MM.1S (cell line): ENCODE data around the gene ERF.

Source experiments
- DNase-seq: peaks from one replicate; pipeline ENCODE4 v3.0.0-alpha.2; 2015
- H2AFZ ChIP-seq: fragments of 300-600 bp; sonication (generic); 2 replicates; pipeline ENCODE4 v1.6.0; 2016; ENCODE audit warnings: antibody characterized with exemption, low read length
- H3F3A ChIP-seq: fragments of 300-600 bp; sonication (generic); 2 replicates; pipeline ENCODE4 v1.6.1; 2016; ENCODE audit warnings: mild to moderate bottlenecking, antibody characterized with exemption, low read length, moderate library complexity, mixed read lengths; ENCODE audit not compliant: insufficient read depth
- H3K27ac ChIP-seq: fragments of 300-600 bp; sonication (generic); 2 replicates; pipeline ENCODE4 v1.5.1; 2016; ENCODE audit warnings: mild to moderate bottlenecking, low read length
- H3K27me3 ChIP-seq: fragments of 300-600 bp; sonication (generic); replicated peaks from 2 replicates; pipeline ENCODE4 v1.6.0; 2016; ENCODE audit warnings: low read length; ENCODE audit not compliant: insufficient read depth
- H3K36me3 ChIP-seq: fragments of 300-600 bp; sonication (generic); replicated peaks from 2 replicates; pipeline ENCODE4 v1.6.1; 2016; ENCODE audit warnings: mild to moderate bottlenecking, low read length, mixed read lengths; ENCODE audit not compliant: insufficient read depth
- H3K4me1 ChIP-seq: fragments of 300-600 bp; sonication (generic); 2 replicates; pipeline ENCODE4 v1.6.1; 2016; ENCODE audit warnings: low read length, mixed read lengths
- H3K4me2 ChIP-seq: fragments of 300-600 bp; sonication (generic); 2 replicates; pipeline ENCODE4 v1.6.0; 2016; ENCODE audit warnings: low read depth, low read length
- H3K4me3 ChIP-seq: fragments of 300-600 bp; sonication (generic); 2 replicates; pipeline ENCODE4 v1.5.1; 2016; ENCODE audit warnings: low read length, mixed read lengths
- H3K79me2 ChIP-seq: fragments of 300-600 bp; sonication (generic); 2 replicates; pipeline ENCODE4 v1.6.1; 2016; ENCODE audit warnings: mixed run types, low read length, mixed read lengths
- H3K9ac ChIP-seq: fragments of 300-600 bp; sonication (generic); 2 replicates; pipeline ENCODE4 v1.6.1; 2016; ENCODE audit warnings: low read length, mixed read lengths
- H3K9me2 ChIP-seq: fragments of 300-600 bp; sonication (generic); replicated peaks from 2 replicates; pipeline ENCODE4 v1.6.1; 2016; ENCODE audit warnings: mild to moderate bottlenecking, low read length, mixed read lengths; ENCODE audit not compliant: insufficient read depth
- H3K9me3 ChIP-seq: fragments of 300-600 bp; sonication (generic); replicated peaks from 2 replicates; pipeline ENCODE4 v1.6.1; 2016; ENCODE audit warnings: mild to moderate bottlenecking, low read length, mixed read lengths; ENCODE audit not compliant: insufficient read depth
- H4K20me1 ChIP-seq: fragments of 300-600 bp; sonication (generic); 2 replicates; pipeline ENCODE4 v1.6.1; 2016; ENCODE audit warnings: mild to moderate bottlenecking, low read length, moderate library complexity, mixed read lengths; ENCODE audit not compliant: insufficient read depth
- CTCF ChIP-seq: fragments of 300-600 bp; sonication (generic); IDR thresholded peaks from 2 replicates; pipeline ENCODE4 v1.5.1; 2016; ENCODE audit warnings: antibody characterized with exemption, low read length, mixed read lengths
- EZH2 ChIP-seq: fragments of 300-600 bp; sonication (generic); optimal IDR thresholded peaks from 2 replicates; pipeline ENCODE3; 2017; ENCODE audit warnings: low read depth, mild to moderate bottlenecking, antibody characterized with exemption, low read length, mixed read lengths
- EZH2phosphoT487 ChIP-seq: fragments of 300-600 bp; sonication (generic); IDR thresholded peaks from 2 replicates; pipeline ENCODE4 v1.6.1; 2018; ENCODE audit warnings: antibody characterized with exemption, low read length

ERF gene

GRCh38 chr19:42285541-42285941 is 30.6 kb upstream of the ERF start:
- no peaks in the 10 kb centered on the region for H3K27me3 ChIP-seq
- H3K4me3 ChIP-seq = no peak overlapping the region
- H3F3A ChIP-seq = peaks cover 9% of the 10 kb centered on the region; the same call in 1 of the 2 replicates
- no peak overlapping the region for H3K27ac ChIP-seq
- H2AFZ ChIP-seq = no peak overlapping the region
- DNase-seq = no peak
- H3K9me3 ChIP-seq = no peaks in the 10 kb centered on the region
- H3K79me2 ChIP-seq = peaks cover 19% of the 10 kb centered on the region
- H3K9ac ChIP-seq = no peak overlapping the region
- TF ChIP-seq EZH2 (no peak), EZH2phosphoT487 (no peak), CTCF (no peak)
- H3K4me2 ChIP-seq = no peak overlapping the region
- H3K4me1 ChIP-seq = peaks cover 13% of the 10 kb centered on the region
- H3K36me3 ChIP-seq = no peaks in the 10 kb centered on the region
- no peaks in the 10 kb centered on the region for H3K9me2 ChIP-seq
- no peaks in the 10 kb centered on the region for H4K20me1 ChIP-seq

DNA sequence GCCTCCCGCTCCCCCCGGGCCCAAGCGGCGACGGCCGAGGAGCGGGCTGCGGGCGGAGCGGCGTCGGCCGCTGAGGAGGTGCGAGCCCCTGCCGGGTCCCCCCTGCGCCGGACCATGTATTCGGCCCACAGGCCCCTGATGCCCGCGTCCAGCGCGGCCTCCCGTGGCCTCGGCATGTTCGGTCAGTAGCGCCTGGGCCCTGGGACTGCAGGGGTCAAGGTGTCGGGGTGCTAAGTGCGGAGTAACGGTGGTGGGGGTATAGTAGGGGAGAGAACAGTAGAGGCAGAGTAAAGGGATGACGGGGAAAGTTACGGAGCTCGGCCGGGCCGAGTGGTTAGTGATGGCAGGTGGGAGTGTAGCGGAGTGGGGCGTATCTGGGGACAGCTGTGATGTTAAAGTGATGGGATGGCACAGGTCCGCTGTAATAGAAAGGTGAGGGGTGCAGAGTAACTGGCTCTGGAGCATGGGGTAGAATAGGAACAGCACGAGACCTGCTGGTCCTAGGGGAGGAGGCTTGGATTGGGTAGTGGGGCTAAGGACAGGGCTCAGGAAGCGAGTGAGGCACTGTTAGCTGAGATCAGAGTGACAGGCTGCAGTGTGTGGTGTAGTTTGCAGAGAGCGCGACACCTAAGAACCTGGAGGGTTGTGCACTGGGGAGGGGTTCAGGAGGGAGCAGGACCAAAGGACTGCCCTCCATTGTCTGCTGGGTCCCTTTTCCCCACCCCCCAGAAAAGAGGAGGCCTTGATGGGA is 29.8 kb upstream of the ERF start:
- Histone ChIP-seq H2AFZ (no peak overlapping the region), H3K79me2 (peaks cover 19% of the 10 kb centered on the region), H3K9ac (peak overlapping the region; percentile 67; the same call in 1 of the 2 replicates), H3K4me3 (peak overlapping the region; percentile 76), H3K9me3 (no peaks in the 10 kb centered on the region), H3K27ac (no peak overlapping the region), H3F3A (peaks cover 9% of the 10 kb centered on the region; the same call in 1 of the 2 replicates), H3K36me3 (no peaks in the 10 kb centered on the region), H3K4me2 (peak overlapping the region; percentile 99), H4K20me1 (no peaks in the 10 kb centered on the region), H3K9me2 (no peaks in the 10 kb centered on the region), H3K27me3 (no peaks in the 10 kb centered on the region), H3K4me1 (peaks cover 13% of the 10 kb centered on the region)
- TF ChIP-seq CTCF (no peak), EZH2 (no peak), EZH2phosphoT487 (no peak)
- peak; percentile 14 for DNase-seq

DNA sequence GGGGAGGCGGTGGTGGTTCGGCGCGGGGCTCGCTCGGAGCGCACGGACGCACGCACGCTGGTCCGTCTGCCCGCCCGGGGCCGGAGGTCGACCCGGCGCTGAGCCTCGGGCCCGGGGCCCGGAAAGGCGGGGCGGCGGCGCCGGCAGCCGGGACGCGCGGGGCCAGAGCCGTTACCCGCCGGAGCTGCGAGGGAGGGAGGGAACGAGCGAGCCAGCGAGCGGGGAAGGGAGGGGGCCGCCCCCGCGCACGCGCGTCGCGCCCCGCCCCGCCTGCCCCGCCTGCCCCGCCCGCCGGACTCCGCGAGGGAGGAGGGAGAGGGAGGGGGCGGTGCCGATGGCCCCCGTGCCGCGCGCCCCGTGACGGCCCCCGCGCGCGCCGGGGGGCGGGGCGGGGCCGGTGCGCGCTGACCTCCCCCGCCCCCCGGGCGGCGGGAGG is 29.2 kb upstream of the ERF start:
- Histone ChIP-seq H3F3A (peaks cover 9% of the 10 kb centered on the region; the same call in 1 of the 2 replicates), H3K4me1 (peaks cover 17% of the 10 kb centered on the region), H3K4me2 (no peak overlapping the region), H2AFZ (no peak overlapping the region), H3K27ac (no peak overlapping the region), H4K20me1 (no peaks in the 10 kb centered on the region), H3K4me3 (no peak overlapping the region), H3K79me2 (peaks cover 19% of the 10 kb centered on the region), H3K9ac (no peak overlapping the region), H3K36me3 (no peaks in the 10 kb centered on the region), H3K9me2 (no peaks in the 10 kb centered on the region), H3K27me3 (no peaks in the 10 kb centered on the region), H3K9me3 (no peaks in the 10 kb centered on the region)
- DNase-seq = peak; percentile 84
- TF ChIP-seq EZH2 (no peak), EZH2phosphoT487 (no peak), CTCF (no peak)
